T-helper 22 cell (primary cell): ENCODE data around the gene MOBP.

Experiments
- DNase-seq: peaks from one replicate; pipeline ENCODE4 v3.0.0-alpha.2; 2020; ENCODE audit warnings: low read depth

MOBP gene

DNA sequence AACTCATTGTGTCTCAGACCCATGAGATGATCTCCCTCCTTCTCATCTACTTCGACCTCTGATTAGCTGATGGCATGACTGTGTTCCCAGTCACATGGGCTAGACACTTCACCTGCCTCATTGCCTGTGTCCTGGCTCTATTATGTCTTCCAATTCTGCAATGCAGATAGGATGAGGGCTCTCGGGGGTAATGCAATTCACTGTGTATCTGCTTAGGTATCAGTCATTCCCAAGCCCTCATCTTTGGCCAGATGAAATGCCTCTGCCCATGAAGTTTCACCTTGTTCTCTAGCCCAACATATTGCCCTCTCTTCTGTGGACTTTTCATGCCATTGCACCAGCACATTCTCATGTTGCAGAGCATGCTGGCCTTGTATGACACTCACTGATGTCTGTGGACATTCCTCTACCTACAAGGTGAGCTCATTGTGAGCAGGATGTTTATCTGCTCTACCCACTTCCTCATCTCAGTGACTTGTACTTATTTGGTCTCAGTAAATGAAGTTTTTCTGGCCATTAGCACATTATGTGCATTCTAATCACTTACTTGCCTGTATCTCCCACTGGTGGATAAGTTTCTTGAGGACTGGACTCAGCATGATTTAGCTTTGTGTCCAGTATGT lies 32.3 kb downstream of the MOBP start:
- DNase-seq, result no peak

DNA sequence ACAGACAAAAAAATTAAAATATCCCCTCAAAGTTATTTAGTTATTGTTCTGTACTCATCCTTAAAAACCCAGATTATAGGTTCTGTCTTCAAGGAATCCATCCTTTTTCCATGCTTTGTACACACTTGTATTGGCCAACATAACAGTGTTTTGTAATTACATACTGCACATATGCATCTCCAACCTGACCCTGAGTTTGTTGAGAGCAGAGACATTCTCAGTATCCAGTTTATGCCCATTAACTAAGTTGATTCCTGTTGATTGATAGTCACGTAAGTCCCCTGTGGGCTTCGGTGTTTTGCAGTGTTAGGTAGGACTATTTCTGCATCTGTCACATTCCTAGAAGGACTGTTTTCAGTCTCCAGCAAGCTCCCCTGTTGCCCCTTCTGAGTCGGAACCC lies 33.6 kb downstream of the MOBP start:
- DNase-seq, result no peak

DNA sequence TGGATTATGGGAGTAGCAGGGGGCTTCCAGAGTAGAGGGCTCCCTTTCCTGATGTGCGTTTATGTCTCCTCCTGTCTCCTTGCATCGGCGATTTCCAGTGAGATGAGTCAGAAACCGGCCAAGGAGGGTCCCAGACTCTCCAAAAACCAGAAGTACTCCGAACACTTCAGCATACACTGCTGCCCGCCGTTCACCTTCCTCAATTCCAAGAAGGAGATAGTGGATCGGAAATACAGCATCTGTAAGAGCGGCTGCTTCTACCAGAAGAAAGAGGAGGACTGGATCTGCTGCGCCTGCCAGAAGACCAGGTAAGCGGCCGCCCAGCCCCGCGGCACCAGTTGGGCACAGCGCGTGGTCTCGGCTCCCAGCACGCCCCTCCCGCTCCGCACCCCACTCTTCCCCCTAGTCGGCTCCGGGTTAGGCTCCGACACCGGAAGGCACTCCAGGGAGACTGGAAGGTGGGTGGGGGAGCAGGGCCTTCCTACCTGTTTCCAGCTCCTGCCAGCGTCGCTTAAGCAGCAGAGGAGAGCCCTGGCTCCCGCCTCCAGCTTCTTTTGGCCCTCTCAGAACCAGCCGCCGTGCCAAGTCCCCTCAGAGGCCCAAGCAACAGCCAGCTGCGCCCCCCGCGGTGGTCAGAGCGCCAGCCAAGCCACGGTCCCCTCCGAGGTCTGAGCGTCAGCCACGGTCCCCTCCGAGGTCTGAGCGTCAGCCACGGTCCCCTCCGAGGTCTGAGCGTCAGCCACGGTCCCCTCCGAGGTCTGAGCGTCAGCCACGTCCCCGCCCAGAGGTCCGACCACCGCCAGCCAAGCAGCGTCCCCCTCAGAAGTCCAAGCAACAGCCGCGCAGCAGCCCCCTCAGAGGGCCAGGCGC lies 34.7 kb downstream of the MOBP start:
- no peak for DNase-seq

DNA sequence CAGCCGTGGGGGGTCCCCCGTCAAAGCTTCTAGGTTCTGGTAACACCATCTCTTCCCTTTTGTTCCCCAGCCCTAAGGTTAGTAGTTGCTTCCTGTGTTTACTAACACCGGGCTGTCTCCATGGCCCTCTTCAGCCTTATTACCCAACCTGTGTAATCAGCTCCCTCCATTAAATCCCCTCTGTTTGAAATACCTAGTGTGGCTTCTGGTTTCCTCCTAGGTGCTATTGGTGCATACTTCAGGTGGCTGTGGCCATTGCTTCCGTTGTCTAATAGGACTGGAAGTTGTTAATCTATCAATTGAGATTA lies 35.3 kb downstream of the MOBP start:
- DNase-seq, result no peak

DNA sequence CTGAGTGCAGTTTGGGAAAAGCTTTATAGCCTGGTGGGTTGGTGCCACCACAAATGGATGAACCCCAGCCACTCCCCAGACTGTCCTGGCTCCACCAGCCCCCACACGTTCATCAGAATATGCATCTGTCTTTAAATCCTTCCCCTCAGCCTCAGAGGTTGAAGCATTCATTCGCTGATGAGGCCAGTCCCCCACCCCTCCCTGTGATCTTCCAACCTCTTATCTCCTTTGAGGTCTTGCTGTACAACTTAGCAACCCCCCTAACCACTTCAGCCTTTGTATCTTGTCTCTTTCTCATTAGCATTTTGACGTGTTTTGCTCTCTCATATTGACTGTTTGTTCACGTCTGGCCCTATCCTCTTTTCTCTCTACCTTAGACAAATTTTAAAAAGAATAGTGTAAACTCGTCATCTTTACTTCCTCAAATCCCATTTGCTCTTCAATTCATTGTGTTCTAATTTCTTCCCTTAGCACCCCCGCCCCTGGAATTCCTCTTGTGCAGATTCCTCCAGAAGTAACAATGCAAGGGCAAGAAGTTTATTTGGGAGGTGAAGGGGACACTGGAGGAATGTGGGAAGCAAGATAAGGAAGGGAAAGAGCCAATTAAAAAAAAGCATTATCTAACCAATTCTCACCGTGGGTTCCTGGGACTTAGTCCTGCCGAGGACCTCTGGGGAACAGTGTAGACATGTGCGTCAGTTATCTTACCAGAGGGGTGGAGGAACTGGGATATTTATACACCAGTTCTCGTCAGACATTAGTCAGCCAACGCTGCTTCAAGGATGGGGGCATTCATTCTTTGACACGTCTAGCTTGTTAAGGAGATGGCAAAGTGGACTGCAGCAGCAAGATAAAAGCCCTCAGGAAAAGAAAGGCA lies 38.6 kb downstream of the MOBP start:
- DNase-seq, result no peak

DNA sequence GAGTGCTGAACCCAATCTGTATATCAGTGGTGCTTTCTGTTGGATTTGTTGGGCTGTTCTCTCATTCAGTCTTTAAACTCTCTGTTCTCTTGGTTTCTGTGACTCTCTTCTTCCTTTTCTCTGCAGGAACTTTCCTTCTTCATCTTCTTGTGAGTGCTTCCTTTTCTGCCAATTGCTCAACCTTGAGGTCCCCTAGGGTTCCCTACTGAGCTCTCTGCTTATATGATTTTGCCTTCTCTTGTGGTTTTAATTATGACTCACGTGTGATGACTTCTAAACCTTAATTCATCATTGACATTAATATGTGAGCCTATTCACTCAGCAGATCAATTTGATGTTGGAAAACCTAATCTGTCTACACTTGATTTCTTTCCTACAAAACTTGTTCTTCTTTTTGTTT lies 39.4 kb downstream of the MOBP start:
- DNase-seq, result no peak

DNA sequence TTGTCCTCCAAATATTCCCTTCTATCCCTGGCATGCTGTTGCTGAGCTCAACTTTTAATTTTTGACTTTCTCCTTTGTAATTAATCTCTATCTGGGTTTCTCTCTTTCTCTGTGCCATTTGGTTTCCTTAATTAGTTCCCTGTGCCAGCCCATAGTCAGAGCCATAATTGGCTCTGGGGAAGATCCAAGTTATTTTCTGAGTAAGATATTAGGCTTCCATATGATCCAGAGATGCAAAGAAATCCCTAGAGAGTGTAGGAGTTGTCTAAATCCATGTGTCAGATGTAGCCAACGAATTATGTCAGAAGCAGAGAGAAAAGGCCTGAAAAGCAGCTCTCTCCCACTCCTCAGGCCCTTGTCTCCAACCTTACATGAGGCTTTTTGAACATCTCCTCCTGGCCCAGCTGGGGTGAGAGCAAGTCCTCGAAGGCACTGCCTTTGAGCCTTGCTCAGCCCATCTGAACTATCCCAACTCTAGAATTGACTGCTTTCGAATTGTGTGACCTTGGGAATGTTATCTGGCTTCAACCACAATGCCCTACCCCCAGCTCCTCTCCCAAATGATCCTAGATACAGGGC lies 46.4 kb downstream of the MOBP start:
- no peak for DNase-seq

DNA sequence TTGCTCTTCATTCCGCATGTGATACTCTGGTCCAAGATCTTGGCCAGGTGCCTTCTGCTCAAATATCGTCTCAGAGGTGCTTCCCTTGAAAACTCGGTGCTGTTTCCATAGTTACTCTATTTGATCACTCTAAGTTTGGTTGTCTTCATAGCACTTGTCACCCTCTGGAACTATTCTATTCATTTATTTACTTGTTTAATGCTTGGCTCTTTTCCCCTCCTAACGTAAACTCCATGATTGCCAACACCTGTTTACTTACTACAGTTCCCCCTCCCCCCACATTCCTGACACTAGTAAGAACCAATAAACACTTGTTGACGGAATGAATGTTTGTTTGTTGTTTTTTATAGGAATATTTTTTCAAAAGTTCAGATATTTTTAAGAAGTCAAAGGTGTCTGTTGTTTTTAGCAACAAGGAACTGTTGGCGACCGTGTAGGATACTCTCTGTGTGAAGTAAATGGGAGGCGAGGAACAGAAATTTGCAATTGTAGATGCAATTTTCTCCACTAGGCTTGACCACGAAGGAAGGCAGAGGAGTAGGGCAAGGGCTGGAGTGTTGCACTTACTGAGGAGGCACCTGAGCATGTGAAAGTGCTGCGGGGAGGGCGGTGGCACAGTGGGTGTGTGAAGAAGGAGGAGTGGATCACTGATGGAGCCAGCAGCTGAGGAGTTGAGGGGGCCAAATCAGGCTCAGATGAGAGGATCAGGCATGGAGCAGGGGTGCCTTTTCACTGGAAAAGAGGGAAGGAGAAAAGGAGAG lies 48.4 kb downstream of the MOBP start:
- no peak for DNase-seq

DNA sequence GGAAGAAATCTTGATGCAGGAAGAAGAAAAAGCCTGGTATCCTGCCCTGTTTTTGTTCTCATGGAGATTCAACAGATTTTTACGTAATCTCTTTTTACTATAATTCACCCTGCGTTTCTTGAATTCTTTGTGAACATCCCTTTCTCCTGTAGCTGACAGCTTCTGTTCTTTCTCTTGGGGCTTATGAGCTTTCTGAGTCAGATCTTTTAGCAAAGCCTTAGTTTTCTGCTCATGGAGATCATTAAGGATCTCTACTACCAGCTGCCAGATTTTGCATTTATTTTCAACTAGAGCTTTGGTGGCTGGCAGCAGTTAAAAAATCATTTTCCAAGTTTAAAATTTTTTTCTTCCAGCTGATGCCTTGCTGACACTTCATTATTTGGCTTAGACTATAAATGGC lies 51.6 kb downstream of the MOBP start:
- no peak for DNase-seq

DNA sequence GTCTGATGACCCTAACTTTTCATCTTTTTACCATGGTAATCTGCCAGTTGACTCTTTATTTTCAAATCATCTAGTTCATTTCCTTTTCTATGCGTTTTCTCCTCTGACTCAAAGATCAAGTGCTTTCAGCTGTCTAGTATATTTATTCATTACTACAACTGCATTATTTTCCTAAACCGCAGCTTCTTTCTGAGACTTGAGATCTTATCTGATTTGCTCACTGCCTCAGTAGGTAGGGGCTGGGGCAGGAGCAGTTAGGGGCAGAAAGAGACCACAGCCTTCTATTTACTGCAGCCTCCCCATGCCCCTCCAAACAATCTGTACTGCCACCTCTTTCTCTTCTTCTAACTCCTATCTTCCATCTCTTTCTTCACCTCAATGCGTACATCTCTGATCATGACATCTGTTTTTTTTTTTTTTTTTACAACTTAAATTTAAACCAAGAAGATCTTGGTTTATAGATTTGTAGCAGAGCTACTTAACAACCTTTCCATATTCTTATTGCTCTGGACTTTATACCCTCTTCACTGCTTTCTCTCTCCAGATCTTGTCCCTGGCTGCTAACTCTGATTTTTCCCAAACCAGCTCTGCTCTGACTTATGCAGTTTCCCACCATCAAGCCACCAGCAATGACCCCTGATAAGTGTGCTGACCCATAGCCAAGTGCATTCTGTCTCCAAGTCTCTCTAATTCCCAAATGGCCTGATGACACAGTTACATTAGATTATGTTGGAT lies 52.2 kb downstream of the MOBP start:
- DNase-seq, result no peak

DNA sequence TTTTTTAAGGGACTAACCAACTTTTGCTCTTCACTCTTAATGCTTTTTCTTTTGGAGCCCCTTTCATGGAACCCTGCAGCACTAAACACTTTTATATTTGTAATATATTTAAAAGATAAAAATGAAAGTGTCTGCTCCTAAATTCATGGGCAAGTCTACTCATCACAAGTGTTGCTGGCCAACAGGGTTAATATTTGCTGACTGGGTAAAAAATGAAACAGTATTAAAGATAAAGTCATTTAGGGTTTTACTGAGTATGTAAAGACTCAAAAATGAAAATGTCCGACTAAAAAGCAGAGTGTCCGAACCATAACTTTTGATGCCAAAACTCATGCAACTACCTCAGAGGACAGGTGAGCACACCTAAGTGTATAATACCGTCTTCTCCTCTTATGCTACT lies 54.0 kb downstream of the MOBP start:
- DNase-seq, result no peak

DNA sequence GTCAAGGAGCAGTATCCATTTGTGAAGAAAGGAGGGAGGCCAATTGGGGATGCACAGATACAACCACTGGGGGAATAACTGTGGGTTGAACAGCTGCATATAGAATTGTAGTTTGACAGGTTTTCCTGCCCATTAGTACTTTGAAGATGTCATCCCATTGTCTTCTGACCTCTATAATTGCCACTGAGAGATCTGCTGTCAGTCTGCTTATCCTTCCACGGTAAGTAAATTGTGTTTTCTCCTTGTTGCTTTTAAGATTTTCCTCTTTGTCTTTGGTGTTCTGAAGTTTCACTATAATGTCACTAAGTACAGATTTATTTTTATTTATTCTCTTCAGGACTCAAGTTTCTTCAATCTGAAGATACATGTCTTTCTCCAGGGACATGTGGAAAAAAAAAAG lies 56.6 kb downstream of the MOBP start:
- DNase-seq, result no peak

DNA sequence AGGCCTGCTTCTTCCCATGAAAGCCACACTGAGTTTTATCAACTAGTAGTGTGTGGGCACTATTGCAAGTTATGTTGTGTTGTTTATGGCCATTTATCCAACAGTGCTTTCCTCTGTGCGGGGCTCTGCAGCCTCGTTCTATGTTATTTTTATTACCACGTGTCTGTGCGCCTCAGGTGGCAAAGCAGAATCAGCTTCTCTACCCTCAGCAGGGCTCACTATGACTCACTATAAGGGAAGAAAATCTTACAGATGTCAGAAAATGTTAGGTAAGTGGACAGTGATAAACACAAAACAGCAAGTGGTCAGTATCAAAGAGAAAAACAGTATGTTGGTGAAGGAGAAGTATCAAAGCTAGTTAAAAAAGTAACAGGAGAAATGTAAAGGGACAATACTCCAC lies 61.4 kb downstream of the MOBP start:
- no peak for DNase-seq

DNA sequence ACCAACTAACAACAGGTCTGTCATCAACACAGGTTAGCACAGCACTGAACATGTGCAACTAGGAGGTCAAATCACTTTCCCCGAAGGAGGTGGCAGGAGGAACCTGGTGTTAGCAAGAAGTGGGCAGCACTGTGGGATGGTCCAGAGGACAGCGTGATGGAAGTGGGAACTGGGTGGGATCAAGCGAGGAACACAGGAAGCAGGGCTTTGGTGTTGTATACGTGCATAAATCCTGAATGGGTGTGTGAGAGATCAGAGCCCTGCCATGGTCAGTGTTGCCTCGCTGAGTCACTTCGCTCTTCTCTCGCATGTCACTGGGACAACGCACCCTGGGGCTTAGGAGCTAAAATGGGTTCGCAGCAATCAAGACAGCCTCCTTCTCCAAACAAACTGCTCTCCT lies 62.1 kb downstream of the MOBP start:
- no peak for DNase-seq

DNA sequence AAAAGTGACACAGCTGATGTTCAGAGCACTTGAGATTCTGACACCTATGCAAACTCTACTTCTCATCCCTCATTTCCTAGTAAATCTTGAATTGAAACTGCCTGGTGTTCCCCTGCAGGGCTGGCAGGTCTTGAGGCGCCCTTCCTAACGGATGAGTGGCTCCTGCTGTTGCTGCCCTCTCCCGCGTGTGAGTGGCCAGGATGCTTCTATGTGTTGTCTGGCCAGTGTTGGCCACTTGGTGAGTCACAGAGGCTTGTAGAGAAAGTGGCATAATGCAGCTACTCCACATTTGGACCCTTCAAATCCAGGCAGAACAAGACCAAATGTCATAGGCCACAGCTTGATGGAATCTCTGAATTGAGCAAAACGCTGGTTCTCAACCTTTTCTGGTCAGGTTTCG lies 63.6 kb downstream of the MOBP start:
- DNase-seq, result no peak

DNA sequence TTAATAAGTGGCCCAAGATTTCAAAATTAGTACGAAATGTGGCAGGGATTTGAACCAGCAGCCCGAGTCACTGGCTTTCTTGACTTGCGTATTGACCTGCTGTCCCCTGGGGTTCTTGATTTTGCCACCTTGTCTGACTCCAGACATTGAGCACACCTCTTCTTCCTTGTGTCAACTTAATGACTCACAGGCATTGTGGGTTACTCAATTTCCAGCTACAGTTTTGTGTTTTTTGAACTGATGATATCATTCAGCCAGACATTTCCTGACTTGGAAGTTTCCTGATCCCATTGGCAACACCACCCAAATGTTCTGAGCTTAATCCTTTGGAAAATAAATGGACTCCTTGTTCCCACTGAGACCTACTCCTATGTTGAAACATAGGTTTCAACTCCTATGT lies 64.2 kb downstream of the MOBP start:
- no peak for DNase-seq

DNA sequence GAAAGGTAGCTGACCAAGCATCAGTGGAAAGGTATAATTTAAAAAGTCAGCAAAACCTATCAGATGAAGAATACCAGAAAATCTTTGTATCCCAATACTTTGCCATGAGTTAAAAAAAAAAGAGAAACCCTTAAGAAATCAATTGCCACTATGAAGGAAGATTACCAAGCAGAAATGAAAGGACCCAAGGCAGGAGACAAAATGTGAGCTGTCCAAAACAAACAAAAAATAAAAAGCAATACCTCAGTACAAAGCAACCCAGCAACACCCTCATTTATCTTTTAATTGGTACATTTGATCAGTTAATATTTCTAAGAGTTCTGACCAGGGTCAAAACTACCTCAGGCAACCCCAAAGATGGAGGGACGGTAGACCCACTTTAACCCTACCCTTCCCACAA lies 65.3 kb downstream of the MOBP start:
- DNase-seq, result no peak

DNA sequence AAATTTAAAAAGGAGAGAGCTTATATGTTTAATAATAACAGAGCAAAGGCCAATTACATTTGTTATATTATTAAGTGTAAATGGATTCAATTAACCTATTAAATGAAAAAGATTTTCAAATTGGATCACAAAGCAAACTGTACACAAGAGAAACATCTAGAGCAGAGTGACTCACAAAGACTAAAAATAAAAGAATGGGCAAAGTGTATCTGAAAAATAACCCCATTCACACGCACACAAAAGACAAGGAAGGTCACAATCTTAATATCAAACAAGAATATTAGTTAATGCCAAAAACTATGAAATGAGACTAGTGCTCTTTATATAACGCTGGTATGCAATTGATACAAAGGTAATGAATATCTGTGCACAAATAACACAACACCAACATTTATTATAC lies 65.7 kb downstream of the MOBP start:
- DNase-seq, result no peak

DNA sequence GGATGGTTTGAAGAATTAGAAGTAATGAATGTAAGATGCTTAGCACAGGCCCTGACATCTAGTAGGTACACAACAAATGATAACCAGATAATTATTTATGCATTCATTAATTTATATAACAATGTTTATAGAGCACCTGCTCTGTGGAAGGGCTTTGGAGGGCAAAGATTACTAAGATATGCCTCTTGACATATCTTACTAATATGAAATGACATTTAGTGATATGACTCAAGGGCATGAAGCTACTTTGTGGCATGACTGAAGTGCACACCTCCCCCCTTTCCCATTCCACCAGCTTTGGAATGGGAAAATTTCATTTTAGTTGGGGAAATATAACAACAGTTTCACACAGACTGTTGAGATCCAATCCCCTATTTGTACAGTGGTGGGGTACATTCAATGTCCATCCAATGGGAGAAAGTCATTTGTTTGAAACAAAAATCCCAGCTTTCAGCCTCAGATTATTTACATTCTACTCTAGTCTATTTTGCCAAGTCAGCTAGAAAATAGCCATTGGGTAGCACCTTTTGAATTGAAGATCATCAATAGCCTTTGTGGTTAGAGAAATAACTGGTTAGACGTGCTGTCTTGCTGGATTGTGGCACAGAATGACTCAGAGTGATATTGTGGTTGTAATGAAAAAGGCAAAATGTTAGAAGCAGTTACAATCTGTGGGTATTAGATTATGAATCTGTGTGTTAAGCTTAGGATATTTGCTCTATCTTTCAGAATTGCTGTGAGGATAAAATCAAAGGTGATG lies 72.9 kb downstream of the MOBP start:
- DNase-seq, result no peak

DNA sequence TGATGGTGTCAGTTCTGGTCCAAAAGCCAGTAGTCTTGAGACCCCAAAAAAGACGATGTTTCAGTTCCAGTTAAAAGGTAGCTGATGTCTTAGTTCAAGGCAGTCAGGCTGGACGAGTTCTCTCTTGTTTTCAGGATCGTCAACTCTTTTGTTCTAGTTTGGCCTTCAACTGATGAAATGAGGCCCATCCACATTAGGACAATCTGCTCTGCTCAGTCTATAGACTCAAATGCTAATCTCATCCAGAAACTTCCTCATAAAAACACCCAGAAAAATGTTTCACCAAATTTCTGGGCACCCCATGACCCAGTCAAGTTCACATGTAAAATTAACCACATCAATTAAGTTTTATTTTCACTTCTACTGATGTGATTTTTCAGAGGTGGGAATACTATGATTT lies 74.0 kb downstream of the MOBP start:
- no peak for DNase-seq

DNA sequence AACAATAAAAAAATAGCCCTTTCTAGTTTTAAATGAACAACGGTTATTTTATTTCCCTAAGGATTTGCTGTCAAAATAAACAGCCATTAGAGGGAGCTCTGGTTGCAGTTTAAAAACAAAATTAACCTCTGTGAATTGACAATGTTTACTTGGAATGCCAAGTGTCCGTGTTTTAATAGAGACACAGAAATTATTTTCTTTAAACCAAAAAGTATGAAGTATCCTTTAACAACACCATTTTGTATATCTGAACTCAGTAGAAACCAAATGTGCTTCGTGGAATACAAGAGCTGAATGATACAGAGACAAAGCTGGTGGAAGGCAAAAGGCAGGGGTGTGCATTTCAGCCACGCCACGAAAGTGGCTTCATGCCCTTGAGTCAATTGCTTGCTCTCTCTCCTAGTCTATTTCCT lies 74.4 kb downstream of the MOBP start:
- DNase-seq, result no peak
